GM12878 (cell line): ENCODE data around the gene NOP53. TPM values are rescaled to one million over a fixed set of nuclear protein-coding genes. Genes with fewer than 3 reads are reported as not detected.

Source experiments
- CBX3 ChIP-seq: fragments of 200-600 bp; sonication (generic); IDR thresholded peaks from 2 replicates; pipeline ENCODE4 v1.6.1; 2016; ENCODE audit warnings: low read depth, borderline replicate concordance
- CBX5 ChIP-seq: sonication (generic); IDR thresholded peaks from 2 replicates; pipeline ENCODE4 v1.6.1; 2016; ENCODE audit warnings: low read depth, moderate library complexity, mild to moderate bottlenecking, inconsistent platforms
- CREB1 ChIP-seq: IDR thresholded peaks from 2 replicates; pipeline ENCODE4 v1.6.1; 2012; ENCODE audit warnings: low read depth, mild to moderate bottlenecking, inconsistent platforms
- MAX ChIP-seq: IDR thresholded peaks from 2 replicates; pipeline ENCODE4 v1.6.1; 2012; ENCODE audit warnings: low read depth, low read length, improper control_type of control experiment
- MTA3 ChIP-seq: IDR thresholded peaks from 2 replicates; pipeline ENCODE4 v1.6.1; 2012; ENCODE audit warnings: low read length, inconsistent platforms, borderline replicate concordance
- SMAD1 ChIP-seq: fragments of 450-650 bp; IDR thresholded peaks from 2 replicates; pipeline ENCODE4 v1.6.1; 2018; ENCODE audit warnings: mild to moderate bottlenecking, low read depth; ENCODE audit not compliant: partially characterized antibody
- STAT1 ChIP-seq: fragments of 450-650 bp; conservative IDR thresholded peaks from 2 replicates; pipeline ENCODE4 v1.6.1; 2014; ENCODE audit warnings: antibody characterized with exemption, mild to moderate bottlenecking
- ZZZ3 ChIP-seq: IDR thresholded peaks from 2 replicates; pipeline ENCODE4 v1.6.1; 2011; ENCODE audit warnings: low read depth; ENCODE audit not compliant: control insufficient read depth, insufficient read length
- polyA plus RNA-seq, 11 experiments: library from polyadenylated mRNA; depleted of rRNA in 4 of 11; unstranded in 6 of 11; stranded (reverse) in 5 of 11; fragments of >200 nt; fragmentation: Nextera tagmentation in 4 of 11; fragmentation: Illumina TruSeq in 1 of 11; extraction: Ambion mirVana in 4 of 11; extraction: Trizol in 1 of 11; gene quantifications; 1 replicate in 1 of 11; 2 replicates in 10 of 11; pipeline versions ENCODE4 v1.2.1 to v1.2.3, GENCODE V29; 2011 to 2016; ENCODE audit warnings: inconsistent platforms in 2 of 11, missing spikeins in 2 of 11, low read depth in 1 of 11
- total RNA-seq, 4 experiments: library from RNA; depleted of rRNA in 3 of 4; stranded (reverse); fragments of >200 nt in 3 of 4; fragmentation: Illumina TruSeq in 1 of 4; extraction: Trizol in 1 of 4; gene quantifications; 2 replicates each; pipeline versions ENCODE4 v1.2.1 to v1.2.3, GENCODE V29; 2013 to 2021
- TF ChIP-seq, protein P1 (sequence below): fragments of 450-650 bp; formaldehyde crosslinking; IDR thresholded peaks from 2 replicates; pipeline ENCODE4 v1.4.0; 2022; ENCODE audit warnings: mild to moderate bottlenecking, moderate library complexity
- TF ChIP-seq, protein P2 (sequence below): fragments of 450-650 bp; IDR thresholded peaks from 2 replicates; pipeline ENCODE4 v1.6.1; 2017; ENCODE audit warnings: antibody characterized with exemption, mild to moderate bottlenecking, moderate library complexity

NOP53 gene
- total and polyA plus RNA-seq, 10 of the 15 experiments (the other 5 are each of a cell fraction or from before 2014, with no cell fraction given), result 6.0 to 386 (median 167) TPM

- TF ChIP-seq STAT1 (no peak), ZZZ3 (no peak), SMAD1 (no peak), MAX (no peak), CREB1 (no peak), MTA3 (no peak), CBX5 (no peak), CBX3 (no peak)
- TF ChIP-seq, protein P1, sequence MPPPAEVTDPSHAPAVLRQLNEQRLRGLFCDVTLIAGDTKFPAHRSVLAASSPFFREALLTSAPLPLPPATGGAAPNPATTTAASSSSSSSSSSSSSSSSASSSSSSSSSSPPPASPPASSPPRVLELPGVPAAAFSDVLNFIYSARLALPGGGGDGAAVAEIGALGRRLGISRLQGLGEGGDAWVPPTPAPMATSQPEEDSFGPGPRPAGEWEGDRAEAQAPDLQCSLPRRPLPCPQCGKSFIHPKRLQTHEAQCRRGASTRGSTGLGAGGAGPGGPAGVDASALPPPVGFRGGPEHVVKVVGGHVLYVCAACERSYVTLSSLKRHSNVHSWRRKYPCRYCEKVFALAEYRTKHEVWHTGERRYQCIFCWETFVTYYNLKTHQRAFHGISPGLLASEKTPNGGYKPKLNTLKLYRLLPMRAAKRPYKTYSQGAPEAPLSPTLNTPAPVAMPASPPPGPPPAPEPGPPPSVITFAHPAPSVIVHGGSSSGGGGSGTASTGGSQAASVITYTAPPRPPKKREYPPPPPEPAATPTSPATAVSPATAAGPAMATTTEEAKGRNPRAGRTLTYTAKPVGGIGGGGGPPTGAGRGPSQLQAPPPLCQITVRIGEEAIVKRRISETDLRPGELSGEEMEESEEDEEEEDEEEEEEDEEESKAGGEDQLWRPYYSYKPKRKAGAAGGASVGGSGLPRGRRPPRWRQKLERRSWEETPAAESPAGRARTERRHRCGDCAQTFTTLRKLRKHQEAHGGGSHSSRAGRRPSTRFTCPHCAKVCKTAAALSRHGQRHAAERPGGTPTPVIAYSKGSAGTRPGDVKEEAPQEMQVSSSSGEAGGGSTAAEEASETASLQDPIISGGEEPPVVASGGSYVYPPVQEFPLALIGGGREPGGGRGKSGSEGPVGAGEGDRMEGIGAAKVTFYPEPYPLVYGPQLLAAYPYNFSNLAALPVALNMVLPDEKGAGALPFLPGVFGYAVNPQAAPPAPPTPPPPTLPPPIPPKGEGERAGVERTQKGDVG, result no peak
- TF ChIP-seq, protein P2, sequence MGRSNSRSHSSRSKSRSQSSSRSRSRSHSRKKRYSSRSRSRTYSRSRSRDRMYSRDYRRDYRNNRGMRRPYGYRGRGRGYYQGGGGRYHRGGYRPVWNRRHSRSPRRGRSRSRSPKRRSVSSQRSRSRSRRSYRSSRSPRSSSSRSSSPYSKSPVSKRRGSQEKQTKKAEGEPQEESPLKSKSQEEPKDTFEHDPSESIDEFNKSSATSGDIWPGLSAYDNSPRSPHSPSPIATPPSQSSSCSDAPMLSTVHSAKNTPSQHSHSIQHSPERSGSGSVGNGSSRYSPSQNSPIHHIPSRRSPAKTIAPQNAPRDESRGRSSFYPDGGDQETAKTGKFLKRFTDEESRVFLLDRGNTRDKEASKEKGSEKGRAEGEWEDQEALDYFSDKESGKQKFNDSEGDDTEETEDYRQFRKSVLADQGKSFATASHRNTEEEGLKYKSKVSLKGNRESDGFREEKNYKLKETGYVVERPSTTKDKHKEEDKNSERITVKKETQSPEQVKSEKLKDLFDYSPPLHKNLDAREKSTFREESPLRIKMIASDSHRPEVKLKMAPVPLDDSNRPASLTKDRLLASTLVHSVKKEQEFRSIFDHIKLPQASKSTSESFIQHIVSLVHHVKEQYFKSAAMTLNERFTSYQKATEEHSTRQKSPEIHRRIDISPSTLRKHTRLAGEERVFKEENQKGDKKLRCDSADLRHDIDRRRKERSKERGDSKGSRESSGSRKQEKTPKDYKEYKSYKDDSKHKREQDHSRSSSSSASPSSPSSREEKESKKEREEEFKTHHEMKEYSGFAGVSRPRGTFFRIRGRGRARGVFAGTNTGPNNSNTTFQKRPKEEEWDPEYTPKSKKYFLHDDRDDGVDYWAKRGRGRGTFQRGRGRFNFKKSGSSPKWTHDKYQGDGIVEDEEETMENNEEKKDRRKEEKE, result no peak
- TF ChIP-seq, all 136 proteins: peak for 0
Observed at GRCh38 chr19:47711652-47712242, 33.6 kb upstream of the NOP53 start (continued).
